HG03139 (cell line): ENCODE data around the gene C4orf17.
A peak's percentile ranks its signal among the peaks of the same experiment; 100 is the strongest.

Experiments
- ATAC-seq: cut with Tn5 transposase; IDR thresholded peaks from one replicate; pipeline ENCODE4 v1.9.1; 2021; ENCODE audit not compliant: unreplicated experiment

Gene C4orf17

GRCh38 chr4:99536848-99537247, 26.0 kb downstream of the C4orf17 start:
- ATAC-seq: no peak

GRCh38 chr4:99537674-99538073, 26.9 kb downstream of the C4orf17 start:
- ATAC-seq: no peak

GRCh38 chr4:99540277-99540939, 29.6 kb downstream of the C4orf17 start:
- ATAC-seq: no peak

- ATAC-seq: no peak
Measured at GRCh38 chr4:99552872-99553271, 42.1 kb downstream of the C4orf17 start.

GRCh38 chr4:99563310-99564186, 52.7 kb downstream of the C4orf17 start, which contains the start of gene TRMT10A:
Gene TRMT10A (minus strand): TSS chr4:99564039. CDS start chr4:99559338, 4,701 bp downstream.
- ATAC-seq: peak; percentile 93

- ATAC-seq: no peak
Measured at GRCh38 chr4:99564921-99565320, 54.1 kb downstream of the C4orf17 start.

- ATAC-seq: no peak
Measured at GRCh38 chr4:99571883-99572282, 61.1 kb downstream of the C4orf17 start.

GRCh38 chr4:99572527-99573240, 61.9 kb downstream of the C4orf17 start:
- no peak for ATAC-seq

- ATAC-seq: no peak
Measured at GRCh38 chr4:99573735-99574368, 63.0 kb downstream of the C4orf17 start.

- ATAC-seq: peak; percentile 77
Measured at GRCh38 chr4:99574530-99575324, 63.9 kb downstream of the C4orf17 start, which contains the start of gene MTTP. Gene MTTP (plus strand): TSS chr4:99574824. CDS start chr4:99574910, 86 bp downstream.

- no peak for ATAC-seq
Measured at GRCh38 chr4:99578714-99579113, 67.9 kb downstream of the C4orf17 start.

GRCh38 chr4:99585516-99585915, 74.7 kb downstream of the C4orf17 start:
- ATAC-seq: no peak

- no peak for ATAC-seq
Measured at GRCh38 chr4:99586322-99586721, 75.5 kb downstream of the C4orf17 start.

GRCh38 chr4:99586797-99587196, 76.0 kb downstream of the C4orf17 start:
- no peak for ATAC-seq

- ATAC-seq: no peak
Measured at GRCh38 chr4:99587309-99587708, 76.5 kb downstream of the C4orf17 start.

GRCh38 chr4:99587803-99588202, 77.0 kb downstream of the C4orf17 start:
- no peak for ATAC-seq

- ATAC-seq: no peak
Measured at GRCh38 chr4:99591757-99592156, 80.9 kb downstream of the C4orf17 start.
